Measurements from ENCODE around the gene CDKN2C.
"Not testable (repeated sequence)": the region's sequence is repeated elsewhere in the genome, so short reads cannot be mapped to it uniquely, and the experiment has no call there.

GRCh38 chr1:50935276-50935675 is 34.8 kb upstream of the CDKN2C start:
- not testable (repeated sequence) for TF ChIP-seq POLR2A, CTCF (IDR thresholded peaks at IDR 0.05)

All from adrenal gland (tissue), 5 donors.